Measurements from ENCODE around the gene NR2C2AP.

DNA sequence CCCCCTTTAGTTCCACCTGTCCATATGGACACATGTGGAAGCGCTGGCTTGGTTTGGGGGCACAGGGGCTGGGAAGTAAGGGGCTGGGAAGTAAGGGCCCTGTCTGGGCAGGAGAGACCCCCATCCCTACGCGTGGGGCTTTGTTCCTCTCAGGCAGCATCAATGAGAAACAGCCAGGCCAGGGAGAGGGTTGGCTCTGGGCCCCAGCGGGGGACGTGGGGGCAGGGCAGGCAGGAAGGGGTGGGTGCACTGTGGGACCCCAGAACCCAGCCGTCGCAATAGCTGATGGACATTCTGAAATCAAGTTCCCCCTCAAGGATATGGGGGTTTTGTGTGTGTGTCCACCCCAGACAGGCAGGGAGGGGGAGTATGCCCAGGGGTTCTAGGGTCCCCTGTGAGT lies 9.7 kb upstream of the NR2C2AP start:
- TF ChIP-seq POLR2AphosphoS5 (IDR thresholded peaks at IDR 0.05) = no peak
- TF ChIP-seq, protein P1, sequence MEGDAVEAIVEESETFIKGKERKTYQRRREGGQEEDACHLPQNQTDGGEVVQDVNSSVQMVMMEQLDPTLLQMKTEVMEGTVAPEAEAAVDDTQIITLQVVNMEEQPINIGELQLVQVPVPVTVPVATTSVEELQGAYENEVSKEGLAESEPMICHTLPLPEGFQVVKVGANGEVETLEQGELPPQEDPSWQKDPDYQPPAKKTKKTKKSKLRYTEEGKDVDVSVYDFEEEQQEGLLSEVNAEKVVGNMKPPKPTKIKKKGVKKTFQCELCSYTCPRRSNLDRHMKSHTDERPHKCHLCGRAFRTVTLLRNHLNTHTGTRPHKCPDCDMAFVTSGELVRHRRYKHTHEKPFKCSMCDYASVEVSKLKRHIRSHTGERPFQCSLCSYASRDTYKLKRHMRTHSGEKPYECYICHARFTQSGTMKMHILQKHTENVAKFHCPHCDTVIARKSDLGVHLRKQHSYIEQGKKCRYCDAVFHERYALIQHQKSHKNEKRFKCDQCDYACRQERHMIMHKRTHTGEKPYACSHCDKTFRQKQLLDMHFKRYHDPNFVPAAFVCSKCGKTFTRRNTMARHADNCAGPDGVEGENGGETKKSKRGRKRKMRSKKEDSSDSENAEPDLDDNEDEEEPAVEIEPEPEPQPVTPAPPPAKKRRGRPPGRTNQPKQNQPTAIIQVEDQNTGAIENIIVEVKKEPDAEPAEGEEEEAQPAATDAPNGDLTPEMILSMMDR (IDR thresholded peaks at IDR 0.05) = no peak

All from stomach (tissue), 4 donors.